Measurements from ENCODE around the gene MYBPC1.

The MYBPC1 gene

GRCh38 chr12:101713059-101713682 lies 118.4 kb downstream of the MYBPC1 start:
- Histone ChIP-seq H3K4me1 (ENCODE audit: control insufficient read depth, insufficient read depth, low read length) (peaks cover 12% of the 10 kb centered on the region), H3K4me3 (ENCODE audit: low read depth, low read length) (no peak overlapping the region), H3K9me3 (ENCODE audit: control insufficient read depth, insufficient read depth, low read depth, low read length) (no peaks in the 10 kb centered on the region), H3K36me3 (ENCODE audit: control insufficient read depth in 2 of 2, insufficient read depth in 1 of 2, low read length in 2 of 2) (peaks cover 0 to 7% of the 10 kb centered on the region in 2 experiments; a peak in 1 of 3 replicates), H3K27ac (ENCODE audit: extremely low read depth, low read depth, low read length) (no peak overlapping the region)
- ChIA-PET POLR2A (no interaction called here), CTCF (no interaction called here)
- TF ChIP-seq PRDM4 (tag by site-specific recombination; IDR thresholded peaks at IDR 0.05), result peak; percentile 49; the same call in 1 of the 2 replicates
- TF ChIP-seq ZSCAN5A (tag by site-specific recombination; IDR thresholded peaks at IDR 0.05), result no peak

- POLR2A ChIA-PET, result no interaction called here
- CTCF ChIA-PET, result interaction anchor here (0.5 to 0.7 kb wide), 2 partner anchors 16 to 25 kb away, joined by 3 to 4 read pairs; partner anchors contain the start of gene CHPT1
- no peaks in the 10 kb centered on the region for H3K9me3 ChIP-seq (ENCODE audit: control insufficient read depth, insufficient read depth, low read depth, low read length)
Measured at GRCh38 chr12:101713930-101714329, 119.2 kb downstream of the MYBPC1 start.

GRCh38 chr12:101714877-101715444 lies 120.2 kb downstream of the MYBPC1 start:
- Histone ChIP-seq H3K27ac (ENCODE audit: extremely low read depth, low read depth, low read length) (no peak overlapping the region), H3K36me3 (ENCODE audit: control insufficient read depth in 2 of 2, insufficient read depth in 1 of 2, low read length in 2 of 2) (peaks cover 4 to 7% of the 10 kb centered on the region in 2 experiments; a peak in 2 of 3 replicates), H3K9me3 (ENCODE audit: control insufficient read depth, insufficient read depth, low read depth, low read length) (no peaks in the 10 kb centered on the region), H3K4me3 (ENCODE audit: low read depth, low read length) (no peak overlapping the region), H3K4me1 (ENCODE audit: control insufficient read depth, insufficient read depth, low read length) (peaks cover 12% of the 10 kb centered on the region)
- TF ChIP-seq GLIS2 (tag by site-specific recombination; IDR thresholded peaks at IDR 0.05) (no peak), GLI2 (tag by site-specific recombination; IDR thresholded peaks at IDR 0.05; ENCODE audit: borderline replicate concordance, low read depth) (no peak), TRIM28 (IDR thresholded peaks at IDR 0.05; ENCODE audit: borderline replicate concordance, low read length) (no peak)
- CTCF ChIA-PET, result interaction anchor here (0.6 kb wide), 1 partner anchor 26 kb away, joined by 3 read pairs; no protein-coding TSS in a partner anchor
- POLR2A ChIA-PET, result no interaction called here

More at GRCh38 chr12:101713930-101714329, 119.2 kb downstream of the MYBPC1 start:
- TF ChIP-seq ZBTB21 (tag by site-specific recombination; IDR thresholded peaks at IDR 0.05) (no peak), PRDM6 (tag by site-specific recombination; IDR thresholded peaks at IDR 0.05) (no peak), ZNF341 (tag by site-specific recombination; IDR thresholded peaks at IDR 0.05; ENCODE audit: low read depth) (no peak), ZNF335 (tag by site-specific recombination; conservative IDR thresholded peaks at IDR 0.05) (0 out of 2 replicates have a peak, but pooled peaks have one; percentile 42), ZNF488 (tag by site-specific recombination; IDR thresholded peaks at IDR 0.05) (no peak), EGR2 (tag by site-specific recombination; IDR thresholded peaks at IDR 0.05; ENCODE audit: low read depth) (no peak), ZNF114 (tag by site-specific recombination; IDR thresholded peaks at IDR 0.05) (no peak)
- Histone ChIP-seq H3K36me3 (ENCODE audit: control insufficient read depth in 2 of 2, insufficient read depth in 1 of 2, low read length in 2 of 2) (peaks cover 3 to 7% of the 10 kb centered on the region in 2 experiments; a peak in 2 of 3 replicates), H3K27ac (ENCODE audit: extremely low read depth, low read depth, low read length) (no peak overlapping the region), H3K4me1 (ENCODE audit: control insufficient read depth, insufficient read depth, low read length) (peaks cover 12% of the 10 kb centered on the region), H3K4me3 (ENCODE audit: low read depth, low read length) (no peak overlapping the region)

All from HEK293 (cell line).